GM19455 (cell line): ENCODE data around the gene DENND1A.

ENCODE experiments used
- ATAC-seq: cut with Tn5 transposase; IDR thresholded peaks from one replicate; pipeline ENCODE4 v1.9.1; 2021; ENCODE audit not compliant: unreplicated experiment

Gene DENND1A

DNA sequence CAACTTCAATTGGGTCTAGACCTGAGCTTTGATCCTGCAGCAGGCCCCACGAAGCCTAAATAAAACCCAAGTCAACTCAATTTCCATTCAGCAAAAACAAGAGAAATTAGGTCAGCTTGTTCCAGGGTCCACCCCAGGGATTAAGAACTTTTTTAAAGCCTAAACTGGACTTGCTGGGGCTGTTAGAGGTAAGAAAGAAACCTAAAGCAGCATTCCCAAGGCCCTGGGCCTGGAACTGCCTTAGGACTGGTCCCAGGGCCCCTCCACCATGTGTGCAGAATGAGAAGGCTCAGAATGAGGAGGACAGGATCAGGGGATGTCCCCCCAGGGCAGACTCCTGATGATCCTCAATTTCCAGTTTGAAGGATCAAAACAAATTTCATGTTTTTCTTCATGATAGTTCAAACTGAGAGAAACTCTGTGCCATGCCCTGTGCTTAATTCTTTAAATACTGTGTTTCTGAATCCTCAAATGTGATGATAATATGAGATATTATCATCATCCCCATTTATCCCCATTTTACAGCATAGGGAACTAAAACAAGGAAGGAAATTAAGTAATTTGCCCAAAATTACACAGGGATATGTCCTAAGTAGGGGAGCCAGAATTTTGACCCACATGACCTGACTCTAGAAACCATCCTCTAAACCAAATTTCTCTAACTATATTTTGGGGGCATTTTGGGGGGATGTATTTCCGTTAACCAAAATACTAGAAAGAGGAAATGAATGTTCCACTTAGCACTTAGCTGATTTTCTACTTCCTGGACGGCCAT is 64.5 kb downstream of the DENND1A start:
- ATAC-seq: no peak

- ATAC-seq: no peak
These were observed 65.7 kb downstream of the DENND1A start for GRCh38 chr9:123864251-123864650.

DNA sequence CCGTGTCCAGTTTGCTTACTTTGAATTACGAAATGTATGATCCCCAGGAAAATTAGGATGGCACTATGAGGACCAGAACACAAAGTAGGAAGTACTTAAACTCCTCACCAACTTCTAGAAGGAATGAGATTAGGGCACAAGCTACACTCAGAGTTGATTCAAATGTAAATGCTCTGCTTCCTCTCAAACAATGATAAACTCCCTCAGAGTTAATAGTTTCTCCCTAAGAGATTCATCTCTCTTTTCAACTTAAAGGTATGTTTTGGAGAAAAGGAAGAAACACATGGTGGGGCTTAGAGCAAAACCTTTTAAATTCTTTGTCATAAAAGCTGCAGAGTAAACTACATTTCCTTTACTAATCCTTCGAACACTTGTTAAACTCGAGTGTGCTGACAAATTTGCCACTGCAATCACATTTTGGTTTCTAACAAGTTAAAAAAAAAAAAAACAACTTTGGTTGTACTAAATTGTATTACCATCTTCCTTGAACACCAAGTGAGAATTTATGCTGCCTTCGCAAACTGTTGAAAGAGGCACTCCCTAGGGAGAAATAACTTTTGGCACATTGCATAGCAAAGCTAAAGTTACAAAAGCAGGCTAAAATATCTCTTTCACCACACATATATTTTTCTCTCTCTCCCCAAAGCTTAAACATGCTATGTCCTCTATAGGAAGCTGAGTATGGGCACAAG is 66.6 kb downstream of the DENND1A start:
- no peak for ATAC-seq

DNA sequence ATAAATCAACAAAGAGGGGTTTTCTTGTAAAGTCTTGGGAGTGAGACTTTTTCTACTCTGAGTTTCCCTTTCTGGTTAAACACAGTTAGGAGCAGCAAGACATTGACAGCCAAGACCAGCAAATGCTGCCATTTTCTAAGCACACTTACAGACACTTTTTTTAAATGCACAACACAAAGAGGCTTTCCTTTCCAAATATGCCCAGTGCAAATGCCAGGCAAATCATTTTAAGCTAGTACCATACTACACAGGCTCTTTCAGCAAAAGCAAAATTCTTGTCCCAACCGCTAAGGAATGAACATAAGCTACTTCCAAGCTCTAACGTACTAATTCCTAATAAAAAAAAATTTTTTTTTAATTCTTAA is 68.2 kb downstream of the DENND1A start:
- no peak for ATAC-seq

- ATAC-seq: no peak
These were observed 68.7 kb downstream of the DENND1A start for GRCh38 chr9:123861086-123861755.

DNA sequence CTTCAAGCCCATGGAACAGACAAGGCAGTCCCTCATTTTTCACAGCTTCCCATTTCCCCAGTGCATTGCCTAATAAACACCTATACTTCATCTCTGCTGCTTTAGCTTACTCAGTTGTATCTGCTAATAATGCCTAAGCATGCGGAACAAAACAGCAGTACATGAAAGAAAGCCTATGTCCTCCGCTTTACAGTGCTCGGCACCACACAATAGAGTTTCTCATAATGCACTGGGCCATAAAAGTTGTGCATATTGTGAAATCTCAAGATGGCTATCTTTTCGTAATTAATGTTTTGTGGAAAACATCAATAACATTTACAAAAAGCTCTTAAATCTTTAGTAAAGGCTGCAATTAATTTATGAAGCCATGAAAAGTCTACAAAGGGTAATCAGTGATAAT is 69.3 kb downstream of the DENND1A start:
- no peak for ATAC-seq

DNA sequence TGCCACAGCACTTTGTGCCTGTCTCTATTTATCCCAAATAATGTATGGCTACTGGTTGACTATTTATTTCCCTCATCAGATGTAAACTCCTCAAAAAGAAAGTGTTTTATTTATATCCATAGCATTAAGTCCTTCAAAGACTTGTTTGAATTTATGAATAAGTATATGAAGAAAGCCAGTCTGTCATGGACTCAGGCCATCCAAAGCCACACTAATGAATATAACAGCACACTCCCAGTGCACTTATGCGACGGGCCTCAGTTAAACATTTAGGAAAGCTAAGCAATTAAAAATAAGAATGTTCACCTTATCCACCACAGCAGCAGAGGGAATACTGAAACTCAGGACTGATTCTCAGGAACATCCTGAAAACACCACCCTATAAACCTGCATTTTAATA is 77.5 kb downstream of the DENND1A start:
- no peak for ATAC-seq

- ATAC-seq: no peak
These were observed 78.1 kb downstream of the DENND1A start for GRCh38 chr9:123851851-123852250.

GRCh38 chr9:123848447-123849085 is 81.4 kb downstream of the DENND1A start:
- no peak for ATAC-seq

- no peak for ATAC-seq
These were observed 83.0 kb downstream of the DENND1A start for GRCh38 chr9:123846966-123847365.

DNA sequence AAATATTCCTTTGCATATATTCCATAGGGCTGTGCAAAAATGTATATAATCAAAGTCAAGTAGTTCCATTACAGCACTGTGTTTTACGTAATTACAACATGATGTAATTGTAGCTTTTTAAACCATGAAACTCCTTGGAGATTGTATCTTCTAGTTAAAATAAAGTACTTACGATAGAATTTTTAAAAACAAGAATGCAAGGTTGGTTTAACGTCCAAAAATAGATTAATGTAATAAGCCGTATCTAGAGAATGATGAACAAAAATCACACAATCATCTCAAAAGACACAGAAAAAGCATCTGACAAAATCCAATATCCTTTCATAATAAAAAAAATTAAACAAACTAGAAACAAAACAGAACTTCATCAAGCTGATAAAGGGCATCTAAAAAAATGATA is 86.2 kb downstream of the DENND1A start:
- no peak for ATAC-seq

DNA sequence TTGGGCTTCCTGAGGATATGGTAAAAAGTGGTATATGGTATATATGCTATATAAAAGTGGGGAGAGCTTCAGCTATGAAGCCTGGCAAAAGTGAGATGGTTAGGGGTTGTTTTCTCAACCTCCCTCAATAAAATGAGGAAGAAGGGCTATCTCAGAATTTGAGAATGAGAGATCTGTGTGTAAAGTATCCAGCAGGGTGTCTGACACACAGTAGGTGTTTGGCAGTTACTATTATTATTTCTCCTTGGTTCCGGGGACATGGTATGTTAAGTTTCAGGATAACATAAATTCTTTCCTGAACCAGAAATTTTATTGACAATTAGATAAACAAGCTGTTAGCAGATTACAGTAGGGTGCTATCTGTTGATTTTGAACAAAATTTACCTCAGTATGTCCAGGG is 94.1 kb downstream of the DENND1A start:
- ATAC-seq: no peak

GRCh38 chr9:123834889-123835562 is 94.9 kb downstream of the DENND1A start:
- ATAC-seq: no peak

DNA sequence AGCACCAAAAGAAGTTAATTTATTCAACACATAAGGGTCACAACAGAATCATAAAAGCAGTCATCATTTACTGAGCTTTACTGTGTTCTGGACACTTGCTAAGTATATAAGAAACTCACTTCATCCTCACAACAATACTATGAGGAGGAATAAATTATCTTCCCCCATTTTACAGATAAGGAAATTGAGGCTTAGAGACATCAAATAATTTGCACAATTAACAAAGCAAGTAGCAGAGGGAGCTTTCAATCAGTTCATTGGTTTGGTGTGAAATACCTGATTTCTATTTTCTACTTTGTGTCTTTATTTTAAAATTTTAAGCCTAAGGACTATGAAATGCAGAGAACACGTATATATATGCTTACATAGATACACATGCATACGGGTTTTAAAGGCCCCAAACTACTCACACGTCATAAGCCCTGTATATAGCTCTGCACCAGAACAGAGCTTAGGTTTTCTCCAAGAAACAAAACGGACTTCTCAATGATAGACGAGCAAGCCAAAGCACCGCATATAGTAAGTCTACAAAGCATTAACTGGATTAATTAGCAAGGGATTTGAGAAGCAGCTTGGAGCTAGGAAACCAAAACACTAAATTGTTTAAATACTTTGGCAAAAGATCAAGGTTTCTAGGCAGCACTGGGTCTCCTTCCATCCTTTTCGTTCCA is 95.6 kb downstream of the DENND1A start:
- no peak for ATAC-seq

GRCh38 chr9:123832858-123833650 is 96.9 kb downstream of the DENND1A start:
- no peak for ATAC-seq

DNA sequence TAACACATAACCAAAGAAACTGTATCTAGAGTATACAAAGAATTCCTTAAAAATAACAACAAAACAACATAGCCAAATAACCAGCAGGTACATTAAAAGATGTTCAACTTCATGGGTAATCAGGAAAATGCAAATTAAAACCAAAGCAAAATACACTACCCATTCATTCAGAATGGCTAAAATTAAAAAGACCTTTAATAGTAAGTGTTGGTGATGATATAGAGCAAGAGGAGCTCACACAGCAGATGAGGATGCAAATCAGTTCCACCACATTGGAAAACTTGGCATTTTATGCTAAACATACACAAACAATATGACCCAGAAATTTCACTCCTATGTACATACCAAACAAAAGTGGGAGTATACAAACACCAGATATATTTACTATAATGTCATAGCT is 97.8 kb downstream of the DENND1A start:
- ATAC-seq: no peak

DNA sequence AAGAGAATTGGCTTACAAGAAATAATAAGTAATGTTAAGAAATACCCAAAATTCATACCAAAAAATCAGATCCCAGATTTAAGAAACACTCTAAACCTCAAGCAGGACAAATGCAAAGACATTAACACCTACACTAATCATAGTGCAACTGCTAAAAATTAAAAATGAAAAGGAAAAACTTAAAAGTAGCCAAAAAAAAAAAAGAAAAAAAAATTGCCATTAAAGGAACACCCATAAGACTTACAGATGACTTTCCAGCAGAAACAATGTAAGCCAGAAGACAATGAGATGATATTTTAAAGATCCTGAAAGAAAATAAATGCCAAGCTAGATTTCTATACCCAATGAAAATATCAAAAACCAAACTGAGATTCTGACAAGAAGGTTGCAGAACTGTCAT is 101.5 kb downstream of the DENND1A start:
- ATAC-seq: no peak

DNA sequence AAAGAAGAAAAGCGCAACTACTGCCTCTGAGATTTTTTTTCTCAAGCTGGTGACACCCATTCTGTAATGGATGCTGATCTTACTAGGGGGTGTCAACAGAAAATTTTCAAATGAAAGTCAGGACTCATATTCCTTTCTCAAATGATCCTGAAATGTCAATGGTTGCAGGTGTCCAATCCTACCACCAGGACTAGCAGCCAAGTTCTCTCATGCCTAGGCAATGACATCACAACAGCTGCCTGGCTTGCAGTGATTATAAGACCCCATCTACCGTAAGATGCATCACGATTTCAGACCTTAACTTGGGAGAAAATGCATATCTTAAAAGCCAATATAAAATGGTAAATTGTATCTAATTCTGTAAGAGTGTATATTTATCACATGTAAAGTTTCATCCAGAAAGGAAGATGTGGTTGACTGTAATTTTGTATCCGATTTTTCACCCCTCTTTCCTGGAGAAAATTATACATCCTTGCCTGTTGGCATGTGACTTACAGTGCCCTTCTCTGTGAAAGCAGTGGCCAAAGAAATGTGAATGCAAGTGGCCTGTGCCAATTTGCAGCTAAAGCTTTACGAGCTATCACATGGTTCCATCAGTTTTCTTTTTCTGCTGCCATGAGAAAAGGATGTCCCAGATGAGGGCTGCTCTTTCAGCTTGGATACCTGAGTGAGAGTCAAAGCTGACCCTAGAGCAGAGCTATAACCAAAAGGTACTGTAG is 104.4 kb downstream of the DENND1A start:
- ATAC-seq: no peak
